ENCODE data around the gene FOXE3.
"Not testable (repeated sequence)": the region's sequence is repeated elsewhere in the genome, so short reads cannot be mapped to it uniquely, and the experiment has no call there.

FOXE3 gene

GRCh38 chr1:47450606-47451005 lies 34.5 kb downstream of the FOXE3 start:
- DNase-seq: no peak

- no peak for DNase-seq
Measured at GRCh38 chr1:47452426-47452825, 36.3 kb downstream of the FOXE3 start.

GRCh38 chr1:47453910-47454309 lies 37.8 kb downstream of the FOXE3 start:
- DNase-seq: not testable (repeated sequence)

GRCh38 chr1:47456250-47456649 lies 40.2 kb downstream of the FOXE3 start:
- no peak for DNase-seq

- DNase-seq: not testable (repeated sequence)
Measured at GRCh38 chr1:47457547-47457946, 41.5 kb downstream of the FOXE3 start.

- DNase-seq: no peak
Measured at GRCh38 chr1:47459253-47459788, 43.2 kb downstream of the FOXE3 start.

GRCh38 chr1:47460040-47460439 lies 44.0 kb downstream of the FOXE3 start:
- DNase-seq: no peak

- DNase-seq: no peak
Measured at GRCh38 chr1:47460456-47460855, 44.4 kb downstream of the FOXE3 start.

- no peak for DNase-seq
Measured at GRCh38 chr1:47465605-47466004, 49.5 kb downstream of the FOXE3 start.

Measured in stimulated activated CD4-positive, alpha-beta T cell treated with anti-CD3 and anti-CD28 coated beads, Interleukin-2, amount 100 ng/mL, for 48 hours (primary cell).